GM21360 (cell line): ENCODE measurements around the gene CATSPER3.

Experiments
- ATAC-seq: cut with Tn5 transposase; IDR thresholded peaks from one replicate; pipeline ENCODE4 v1.9.1; 2021; ENCODE audit warnings: mild to moderate bottlenecking, moderate library complexity; ENCODE audit not compliant: unreplicated experiment

Gene CATSPER3

GRCh38 chr5:135009736-135010501 is 42.2 kb downstream of the CATSPER3 start:
- no peak for ATAC-seq

- no peak for ATAC-seq
Measured at GRCh38 chr5:135010502-135011354, 43.0 kb downstream of the CATSPER3 start.

- no peak for ATAC-seq
Measured at GRCh38 chr5:135011355-135012032, 43.8 kb downstream of the CATSPER3 start.

DNA sequence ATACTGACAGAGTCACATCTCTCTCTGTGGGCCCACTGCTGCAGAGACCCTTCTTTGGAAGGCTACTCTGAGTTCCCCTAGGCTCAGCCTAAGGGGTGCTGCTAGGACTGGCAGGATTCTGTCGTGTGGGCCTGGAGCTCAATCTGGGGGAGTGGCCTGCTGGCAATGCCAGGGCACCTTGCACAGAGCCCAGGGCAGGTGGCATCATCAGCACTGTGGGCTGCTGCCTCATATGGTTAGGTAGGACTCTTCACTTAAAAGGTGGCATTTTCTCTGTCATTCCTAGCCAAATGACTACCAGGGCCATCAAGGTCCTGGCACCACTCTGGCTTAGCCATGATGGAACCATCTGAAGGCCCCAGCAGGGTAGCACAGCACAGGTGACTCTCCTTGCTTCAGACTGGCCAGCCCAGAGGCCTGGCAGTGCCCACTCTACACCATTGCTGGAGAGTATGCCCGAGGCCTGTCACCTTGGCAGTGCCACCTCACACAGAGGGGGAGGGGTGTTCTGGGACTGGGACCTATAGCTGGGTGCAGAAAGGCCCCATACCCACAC is 44.4 kb downstream of the CATSPER3 start:
- no peak for ATAC-seq

DNA sequence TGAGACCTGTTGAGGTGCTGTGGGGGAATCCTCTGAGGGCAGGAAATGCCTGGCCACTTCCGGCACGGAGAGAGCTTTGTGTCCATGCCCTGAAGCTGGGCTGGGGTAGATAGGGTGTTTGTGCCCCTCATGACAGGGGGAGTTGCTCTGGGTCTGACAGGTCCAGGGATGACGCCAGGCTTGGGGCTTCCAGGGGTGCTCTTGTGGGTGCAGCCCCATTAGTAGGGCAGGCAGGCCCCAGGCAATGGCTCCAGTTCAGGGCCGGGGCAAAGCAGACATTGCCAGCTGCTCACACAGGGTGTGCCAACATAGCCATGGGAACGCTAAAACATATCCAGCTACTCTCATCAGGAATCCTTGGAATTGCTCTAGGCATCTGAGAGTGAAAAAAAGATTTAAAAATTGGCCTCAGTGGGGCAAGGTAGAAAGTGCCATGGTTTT is 45.3 kb downstream of the CATSPER3 start:
- ATAC-seq = no peak

GRCh38 chr5:135013445-135013844 is 45.7 kb downstream of the CATSPER3 start:
- no peak for ATAC-seq

GRCh38 chr5:135013947-135014570 is 46.4 kb downstream of the CATSPER3 start:
- ATAC-seq = no peak

GRCh38 chr5:135015942-135016341 is 48.2 kb downstream of the CATSPER3 start:
- no peak for ATAC-seq

- no peak for ATAC-seq
Measured at GRCh38 chr5:135016861-135017290, 49.2 kb downstream of the CATSPER3 start.

DNA sequence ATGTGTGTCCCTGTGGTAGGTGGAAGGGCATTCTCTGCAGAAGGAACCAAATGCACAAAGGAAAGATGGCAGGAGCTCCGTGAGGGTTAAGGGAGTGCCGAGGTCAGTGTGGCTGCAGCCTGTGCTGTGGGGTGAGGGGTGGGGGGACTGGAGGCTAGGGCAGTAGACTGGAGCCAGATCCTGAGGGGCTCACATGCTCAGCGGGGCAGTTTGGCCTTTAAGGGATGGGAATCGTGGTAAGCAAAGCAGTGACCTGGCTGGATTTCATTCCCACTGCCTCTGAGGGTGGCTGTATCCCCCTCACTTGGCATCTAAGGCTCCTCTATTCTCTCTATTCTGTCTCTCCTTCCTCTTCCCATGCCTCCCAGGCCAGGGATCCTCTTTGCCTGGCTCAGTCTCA is 50.8 kb downstream of the CATSPER3 start:
- no peak for ATAC-seq

GRCh38 chr5:135019314-135019713 is 51.6 kb downstream of the CATSPER3 start:
- ATAC-seq = no peak

DNA sequence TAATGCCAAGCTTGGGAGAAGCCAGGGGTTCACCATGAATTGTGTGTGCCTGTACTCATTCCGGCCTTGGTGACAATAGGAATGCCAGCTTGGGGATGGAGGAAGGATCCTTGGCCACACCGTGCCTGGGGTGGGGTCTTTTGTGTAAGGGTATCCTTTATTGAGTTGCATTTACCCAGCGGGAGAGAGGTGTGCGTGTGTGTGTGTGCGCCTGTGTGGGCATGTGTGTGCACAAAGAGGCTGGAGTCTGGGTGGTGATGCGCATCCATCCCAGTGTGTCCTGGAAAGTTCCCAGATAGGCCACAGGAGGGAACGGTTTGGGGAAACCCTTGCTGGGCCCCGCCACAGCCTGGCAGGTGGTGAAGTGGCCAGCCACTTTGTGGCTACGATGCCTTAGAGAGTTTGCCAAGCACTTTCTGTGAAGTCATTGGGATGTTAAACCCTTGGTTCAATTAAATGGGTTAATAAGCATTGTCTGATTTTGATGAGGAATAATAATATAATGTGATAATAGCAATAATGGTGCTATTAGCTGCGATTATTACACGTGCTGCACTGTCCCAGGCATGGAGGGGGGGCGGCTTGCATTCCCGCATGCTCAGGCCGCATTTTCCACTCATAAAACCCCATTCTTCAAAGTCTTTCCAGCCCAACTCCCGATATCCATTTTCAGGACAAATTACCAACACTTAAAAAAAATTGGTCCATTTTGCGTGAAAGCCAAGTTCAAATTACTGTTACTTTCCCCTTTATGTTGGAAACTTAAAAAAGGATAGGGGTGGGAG is 52.6 kb downstream of the CATSPER3 start:
- ATAC-seq = no peak

GRCh38 chr5:135024956-135025729 is 57.4 kb downstream of the CATSPER3 start:
- ATAC-seq = no peak

DNA sequence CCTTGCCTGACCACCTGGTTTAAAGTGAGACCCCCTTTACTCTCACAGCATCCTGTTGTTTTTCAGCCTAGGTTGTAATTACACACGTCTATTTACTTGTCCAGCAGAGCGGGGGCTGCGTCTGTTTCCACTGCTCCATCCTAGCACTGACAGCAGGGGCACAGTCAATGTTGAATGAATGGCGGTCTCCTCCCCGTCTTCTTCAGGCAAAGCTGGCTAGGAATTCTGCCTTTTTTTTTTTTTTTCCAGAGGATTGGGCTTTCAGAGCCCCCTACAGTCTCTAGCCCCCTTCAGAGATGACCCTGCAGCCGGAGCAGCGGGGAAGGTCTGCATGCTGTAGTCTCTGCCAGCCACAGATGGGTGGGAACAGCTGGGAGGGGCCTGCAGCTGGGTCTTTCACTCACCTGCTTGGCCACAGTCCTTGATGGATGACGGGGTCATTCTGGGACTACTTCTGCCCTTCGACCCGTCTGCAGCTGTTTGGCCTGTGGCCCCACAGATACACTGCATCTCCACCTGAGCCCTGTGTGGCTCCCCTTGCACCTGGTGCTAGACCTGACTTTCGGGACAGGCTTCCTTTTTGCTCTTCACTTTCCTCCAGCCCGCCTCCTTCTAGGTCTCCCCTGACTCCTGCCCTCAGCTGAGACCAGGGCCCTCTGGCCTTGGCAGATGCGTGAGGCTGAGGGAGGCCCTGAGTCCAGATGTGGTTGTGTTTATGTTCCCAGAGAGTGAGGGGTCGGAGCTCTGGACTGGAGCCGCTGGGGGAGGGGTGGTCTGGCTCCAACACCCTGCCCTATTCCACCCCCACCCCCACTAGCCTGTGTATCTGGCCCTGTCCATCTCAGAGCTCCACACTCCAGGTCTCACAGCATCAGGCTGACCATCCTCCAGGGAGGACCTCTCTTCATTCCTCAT is 58.3 kb downstream of the CATSPER3 start:
- ATAC-seq = no peak

GRCh38 chr5:135026645-135027265 is 59.0 kb downstream of the CATSPER3 start:
- no peak for ATAC-seq

DNA sequence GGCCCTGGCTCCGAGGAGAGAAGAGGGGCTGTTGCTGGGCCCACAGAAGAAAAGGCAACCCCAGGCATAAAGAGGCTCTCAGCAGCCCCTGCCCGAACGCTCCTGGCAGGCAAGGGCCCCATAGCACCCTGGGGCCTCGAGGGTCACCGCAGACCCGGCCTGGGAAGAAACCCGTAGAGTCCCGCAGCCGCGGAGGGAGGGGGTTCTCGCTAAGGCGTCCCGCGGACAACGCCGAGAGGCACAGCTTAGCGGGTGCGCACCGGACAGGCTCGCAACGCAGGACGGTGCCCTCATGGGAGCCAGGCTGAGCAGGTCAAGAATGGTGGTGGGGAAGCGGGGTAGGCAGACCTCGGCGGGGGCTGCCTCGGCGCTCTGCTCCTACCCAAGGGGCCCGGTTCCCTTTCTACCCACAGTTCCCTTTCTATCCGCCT is 59.6 kb downstream of the CATSPER3 start:
- no peak for ATAC-seq
